Breast epithelium (tissue), 4 donors: ENCODE measurements around the gene ADAM22. TPM values are rescaled to one million over a fixed set of nuclear protein-coding genes. Genes with fewer than 3 reads are reported as not detected.
A peak's percentile ranks its signal among the peaks of the same experiment; 100 is the strongest.

Experiments used
- DNase-seq, 2 donors: peaks; one replicate each; pipeline ENCODE4 v3.0.0-alpha.2; 2019; ENCODE audit warnings: low spot score in 2 of 2
- H3K27ac ChIP-seq, 2 donors: fragments of 200-600 bp; sonication (generic) in 1 of 2; one replicate each; pipeline ENCODE4 v1.5.1; 2016 to 2019; ENCODE audit warnings: mild to moderate bottlenecking in 1 of 2
- H3K27me3 ChIP-seq, 2 donors: fragments of 200-600 bp; sonication (generic) in 1 of 2; one replicate each; pipeline versions ENCODE4 v1.5.1 to v1.6.0; 2017 to 2019; ENCODE audit warnings: control low read depth in 1 of 2, mild to moderate bottlenecking in 1 of 2
- H3K36me3 ChIP-seq: fragments of 200-600 bp; one replicate; pipeline ENCODE4 v1.5.1; 2019
- H3K4me1 ChIP-seq, 2 donors: fragments of 200-600 bp; sonication (generic); one replicate each; pipeline ENCODE4 v1.5.1; 2016 to 2019; ENCODE audit warnings: control low read depth in 1 of 2
- H3K4me3 ChIP-seq, 3 donors: fragments of 200-600 bp; sonication (generic); 1 replicate in 2 of 3; 2 replicates in 1 of 3; pipeline ENCODE4 v1.5.1; 2016 to 2019; ENCODE audit warnings: mild to moderate bottlenecking in 3 of 3, moderate library complexity in 2 of 3
- H3K9me3 ChIP-seq, 2 donors: fragments of 200-600 bp; sonication (generic) in 1 of 2; one replicate each; pipeline ENCODE4 v1.5.1; 2016 to 2019; ENCODE audit warnings: control low read depth in 1 of 2
- POLR2A ChIP-seq: fragments of 450-650 bp; IDR thresholded peaks from one replicate; pipeline ENCODE4 v1.6.1; 2016; ENCODE audit warnings: antibody characterized with exemption, mild to moderate bottlenecking, moderate library complexity
- POLR2AphosphoS5 ChIP-seq, 3 donors: sonication (generic); formaldehyde crosslinking; IDR thresholded peaks; one replicate each; pipeline ENCODE4 v1.6.1; 2017; ENCODE audit warnings: antibody characterized with exemption in 3 of 3
- intact Hi-C: fragments of 100-400 bp; cut with DNase I; formaldehyde crosslinking; loops from one replicate; pipeline ENCODE4 v1.15.1; 2023; ENCODE audit warnings: low total_unique reads
- total RNA-seq, 3 donors: library from RNA; depleted of rRNA; stranded (reverse); fragments of >200 nt; gene quantifications; one replicate each; pipeline ENCODE4 v1.1.0, GENCODE V29; 2016
- TF ChIP-seq, protein P1 (sequence below), 3 donors: fragments of 450-650 bp; IDR thresholded peaks; one replicate each; pipeline ENCODE4 v1.5.1; 2016 to 2017; ENCODE audit warnings: antibody characterized with exemption in 3 of 3, mild to moderate bottlenecking in 3 of 3, moderate library complexity in 3 of 3

Gene ADAM22
- total RNA-seq, 3 donors from 2014 or later, result 2.3 to 7.5 (median 3.4) TPM

DNA sequence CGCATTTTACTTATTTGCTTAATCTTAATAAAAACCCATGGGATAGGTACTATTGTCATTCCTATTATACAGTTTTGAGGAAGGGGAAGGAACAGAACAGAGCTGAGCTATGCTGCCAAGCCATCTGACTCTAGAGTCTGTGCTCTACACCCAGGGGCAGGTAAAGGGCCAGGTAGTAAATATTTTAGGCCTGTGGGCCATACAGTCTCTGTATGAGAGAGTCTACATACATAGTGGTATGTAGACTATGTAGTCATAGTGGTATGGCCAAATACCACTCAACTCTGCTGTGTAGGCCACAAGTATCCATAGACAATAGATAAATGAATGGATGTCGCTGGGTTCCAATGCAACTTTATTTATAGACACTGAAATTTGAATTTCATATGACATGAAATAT lies 289.2 kb downstream of the ADAM22 start:
- Histone ChIP-seq H3K36me3 (no peaks in the 10 kb centered on the region), H3K9me3 (no peaks in the 10 kb centered on the region), H3K27ac (no peak overlapping the region), H3K27me3 (no peaks in the 10 kb centered on the region), H3K4me3 (no peak overlapping the region), H3K4me1 (peaks cover 0 to 2% of the 10 kb centered on the region in 2 donors)
- DNase-seq, result no peak
- TF ChIP-seq POLR2AphosphoS5 (IDR thresholded peaks at IDR 0.05) (no peak), POLR2A (no peak)
- intact Hi-C loops, result no loop called here

- Histone ChIP-seq H3K36me3 (no peaks in the 10 kb centered on the region), H3K4me3 (no peak overlapping the region), H3K27ac (peak overlapping the region; percentile 22 to 38), H3K27me3 (no peaks in the 10 kb centered on the region), H3K4me1 (no peaks in the 10 kb centered on the region), H3K9me3 (no peaks in the 10 kb centered on the region)
- no peak for TF ChIP-seq POLR2A
- TF ChIP-seq, protein P1, sequence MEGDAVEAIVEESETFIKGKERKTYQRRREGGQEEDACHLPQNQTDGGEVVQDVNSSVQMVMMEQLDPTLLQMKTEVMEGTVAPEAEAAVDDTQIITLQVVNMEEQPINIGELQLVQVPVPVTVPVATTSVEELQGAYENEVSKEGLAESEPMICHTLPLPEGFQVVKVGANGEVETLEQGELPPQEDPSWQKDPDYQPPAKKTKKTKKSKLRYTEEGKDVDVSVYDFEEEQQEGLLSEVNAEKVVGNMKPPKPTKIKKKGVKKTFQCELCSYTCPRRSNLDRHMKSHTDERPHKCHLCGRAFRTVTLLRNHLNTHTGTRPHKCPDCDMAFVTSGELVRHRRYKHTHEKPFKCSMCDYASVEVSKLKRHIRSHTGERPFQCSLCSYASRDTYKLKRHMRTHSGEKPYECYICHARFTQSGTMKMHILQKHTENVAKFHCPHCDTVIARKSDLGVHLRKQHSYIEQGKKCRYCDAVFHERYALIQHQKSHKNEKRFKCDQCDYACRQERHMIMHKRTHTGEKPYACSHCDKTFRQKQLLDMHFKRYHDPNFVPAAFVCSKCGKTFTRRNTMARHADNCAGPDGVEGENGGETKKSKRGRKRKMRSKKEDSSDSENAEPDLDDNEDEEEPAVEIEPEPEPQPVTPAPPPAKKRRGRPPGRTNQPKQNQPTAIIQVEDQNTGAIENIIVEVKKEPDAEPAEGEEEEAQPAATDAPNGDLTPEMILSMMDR (IDR thresholded peaks at IDR 0.05), result no peak
- TF ChIP-seq POLR2AphosphoS5 (IDR thresholded peaks at IDR 0.05), result no peak
- intact Hi-C loops, result no loop called here
- no peak for DNase-seq
Measured at GRCh38 chr7:88224601-88225275, 290.7 kb downstream of the ADAM22 start.

DNA sequence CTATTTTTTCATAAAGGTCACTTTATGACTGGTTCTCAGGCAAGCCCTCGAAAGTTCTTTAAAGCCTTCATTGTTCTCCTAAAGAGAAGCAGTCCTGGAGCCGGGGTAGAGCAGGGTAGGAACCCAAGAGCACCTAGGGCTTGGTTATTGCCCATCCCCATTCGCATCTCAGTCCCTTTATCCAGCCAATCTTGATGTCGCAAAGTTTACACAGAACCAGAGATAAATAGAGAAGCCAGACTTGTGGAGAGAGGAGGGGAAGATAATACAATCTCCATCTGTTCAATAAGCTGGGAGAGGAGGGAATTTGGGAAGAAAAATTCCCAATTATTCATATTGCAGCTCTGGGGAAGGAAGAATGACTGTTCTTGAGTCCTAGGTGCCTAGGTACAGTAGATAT lies 292.1 kb downstream of the ADAM22 start:
- intact Hi-C loops, result no loop called here
- Histone ChIP-seq H3K36me3 (no peaks in the 10 kb centered on the region), H3K27ac (peak overlapping the region in 1 of 2 donors; percentile 19), H3K9me3 (no peaks in the 10 kb centered on the region), H3K4me3 (no peak overlapping the region), H3K4me1 (no peaks in the 10 kb centered on the region), H3K27me3 (no peaks in the 10 kb centered on the region)
- DNase-seq, result no peak
- TF ChIP-seq POLR2A, result no peak
- TF ChIP-seq, protein P1 (IDR thresholded peaks at IDR 0.05), result no peak
- TF ChIP-seq POLR2AphosphoS5 (IDR thresholded peaks at IDR 0.05), result no peak

DNA sequence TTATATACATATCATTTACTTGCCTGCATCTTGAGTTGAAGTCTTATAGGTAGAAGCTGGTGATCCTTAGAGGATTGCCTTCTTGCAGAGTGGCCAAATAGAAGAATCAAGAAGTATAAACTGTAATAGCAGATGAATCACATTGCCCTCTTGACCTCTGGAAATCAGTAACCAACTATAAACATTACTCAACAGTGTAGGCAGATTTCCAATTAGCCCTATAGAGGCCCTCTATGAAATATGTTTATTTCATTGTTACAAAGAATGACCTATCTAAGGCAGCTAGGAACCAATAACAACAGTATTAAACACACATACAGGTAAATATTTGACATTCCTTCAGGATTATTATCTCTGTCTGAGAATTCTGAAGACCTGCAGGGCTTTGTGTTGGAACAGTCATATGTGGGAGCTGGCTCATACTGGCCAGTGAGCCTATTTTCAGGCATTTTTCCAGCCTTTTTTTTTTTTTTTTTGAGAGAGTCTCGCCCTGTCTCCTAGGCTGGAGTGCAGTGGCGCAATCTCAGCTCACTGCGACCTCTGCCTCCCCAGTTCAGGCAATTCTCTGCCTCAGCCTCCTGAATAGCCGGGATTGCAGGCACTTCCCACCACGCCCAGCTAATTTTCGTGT lies 292.9 kb downstream of the ADAM22 start:
- intact Hi-C loops, result no loop called here
- Histone ChIP-seq H3K27me3 (no peaks in the 10 kb centered on the region), H3K4me3 (no peak overlapping the region), H3K4me1 (no peaks in the 10 kb centered on the region), H3K27ac (peak overlapping the region in 1 of 2 donors; percentile 20), H3K9me3 (no peaks in the 10 kb centered on the region), H3K36me3 (no peaks in the 10 kb centered on the region)
- TF ChIP-seq, protein P1 (IDR thresholded peaks at IDR 0.05), result no peak
- TF ChIP-seq POLR2AphosphoS5 (IDR thresholded peaks at IDR 0.05) (no peak), POLR2A (no peak)
- DNase-seq, result no peak

GRCh38 chr7:88229302-88229995 lies 295.4 kb downstream of the ADAM22 start:
- Histone ChIP-seq H3K9me3 (no peaks in the 10 kb centered on the region), H3K27me3 (no peaks in the 10 kb centered on the region), H3K4me3 (no peak overlapping the region), H3K36me3 (no peaks in the 10 kb centered on the region), H3K4me1 (no peaks in the 10 kb centered on the region), H3K27ac (no peak overlapping the region)
- DNase-seq, result no peak
- intact Hi-C loops, result no loop called here
- TF ChIP-seq POLR2A, result no peak
- TF ChIP-seq, protein P1 (IDR thresholded peaks at IDR 0.05), result no peak
- no peak for TF ChIP-seq POLR2AphosphoS5 (IDR thresholded peaks at IDR 0.05)
